Epithelial cell of proximal tubule (primary cell): Measurements from ENCODE around the gene LTBR. TPM values are rescaled to one million over a fixed set of nuclear protein-coding genes. Genes with fewer than 3 reads are reported as not detected.
"Not testable (repeated sequence)": the region's sequence is repeated elsewhere in the genome, so short reads cannot be mapped to it uniquely, and the experiment has no call there.

Experiments used
- DNase-seq: peaks from one replicate; pipeline ENCODE4 v3.0.0-alpha.2; 2011; ENCODE audit warnings: low read depth
- H3K4me3 ChIP-seq: 2 replicates; pipeline ENCODE4 v1.5.1; 2011; ENCODE audit warnings: low read depth, mild to moderate bottlenecking, low read length
- CTCF ChIP-seq: conservative IDR thresholded peaks from 2 replicates; pipeline ENCODE4 v1.5.1; 2012; ENCODE audit warnings: low read depth, mild to moderate bottlenecking, low read length
- total RNA-seq: library from RNA; depleted of rRNA; stranded (reverse); fragments of >200 nt; gene quantifications from 2 replicates; pipeline ENCODE4 v1.2.3, GENCODE V29; 2015

Gene LTBR
- total RNA-seq, 1 donor from 2014 or later: 152 TPM

GRCh38 chr12:6336889-6337853, 46.8 kb upstream of the LTBR start:
- peak overlapping the region; percentile 95 for H3K4me3 ChIP-seq
- TF ChIP-seq CTCF: no peak
- DNase-seq: no peak

- DNase-seq: no peak
- H3K4me3 ChIP-seq: peak overlapping the region; percentile 95
- TF ChIP-seq CTCF: no peak
Observed at GRCh38 chr12:6337958-6338433, 46.0 kb upstream of the LTBR start.

- not testable (repeated sequence) for DNase-seq
- H3K4me3 ChIP-seq: peak overlapping the region; percentile 95
Observed at GRCh38 chr12:6338536-6338935, 45.4 kb upstream of the LTBR start.

- no peak for TF ChIP-seq CTCF
Observed at GRCh38 chr12:6338955-6339354, 45.0 kb upstream of the LTBR start.

GRCh38 chr12:6340032-6340638, 43.8 kb upstream of the LTBR start:
- no peak for TF ChIP-seq CTCF
- H3K4me3 ChIP-seq: peak overlapping the region; percentile 95
- no peak for DNase-seq

More at GRCh38 chr12:6338955-6339354, 45.0 kb upstream of the LTBR start:
- DNase-seq: no peak
- H3K4me3 ChIP-seq: peak overlapping the region; percentile 95

- no peak for DNase-seq
- peak overlapping the region; percentile 95 for H3K4me3 ChIP-seq
- TF ChIP-seq CTCF: no peak
Observed at GRCh38 chr12:6340745-6341416, 43.1 kb upstream of the LTBR start.
